Retinal pigment epithelial cell (primary cell): ENCODE results near the gene NFATC2.

ENCODE experiments used
- DNase-seq: peaks from one replicate; pipeline ENCODE4 v3.0.0-alpha.2; 2010; ENCODE audit warnings: low read depth
- H3K4me3 ChIP-seq: 2 replicates; pipeline ENCODE4 v1.5.1; 2011; ENCODE audit warnings: mild to moderate bottlenecking, low read length, control low read depth, moderate library complexity
- CTCF ChIP-seq: conservative IDR thresholded peaks from 2 replicates; pipeline ENCODE4 v1.5.1; 2011; ENCODE audit warnings: low read depth, low read length, control low read depth, inconsistent platforms

Gene NFATC2

GRCh38 chr20:51488331-51488730, 54.2 kb downstream of the NFATC2 start:
- H3K4me3 ChIP-seq = no peak overlapping the region
- no peak for TF ChIP-seq CTCF
- no peak for DNase-seq

GRCh38 chr20:51487565-51488268, 54.8 kb downstream of the NFATC2 start:
- DNase-seq = peak; percentile 83
- peak overlapping the region; percentile 7 for H3K4me3 ChIP-seq
- no peak for TF ChIP-seq CTCF

GRCh38 chr20:51487076-51487475, 55.4 kb downstream of the NFATC2 start:
- no peak for DNase-seq
- H3K4me3 ChIP-seq = no peak overlapping the region
- no peak for TF ChIP-seq CTCF

GRCh38 chr20:51486197-51487005, 56.1 kb downstream of the NFATC2 start:
- no peak for TF ChIP-seq CTCF
- no peak for DNase-seq
- no peak overlapping the region for H3K4me3 ChIP-seq

- no peak overlapping the region for H3K4me3 ChIP-seq
- DNase-seq = no peak
- TF ChIP-seq CTCF = no peak
Measured at GRCh38 chr20:51484831-51485230, 57.7 kb downstream of the NFATC2 start.

GRCh38 chr20:51484141-51484815, 58.2 kb downstream of the NFATC2 start:
- no peak for TF ChIP-seq CTCF
- no peak for DNase-seq
- no peak overlapping the region for H3K4me3 ChIP-seq
